Activated naive CD4-positive, alpha-beta T cell treated with anti-CD3 and anti-CD28 coated beads, Interleukin-2, amount 10 ng/mL, durations not matched to agents 5 hours and 36 hours (primary cell): Measurements from ENCODE around the gene CDK5RAP3. TPM values are rescaled to one million over a fixed set of nuclear protein-coding genes. Genes with fewer than 3 reads are reported as not detected.

ENCODE experiments used
- total RNA-seq, 2 experiments: library from RNA; stranded (reverse); gene quantifications; one replicate each; pipeline ENCODE4 v1.2.3, GENCODE V29; 2021

The CDK5RAP3 gene
- 100 to 1,000 TPM; 203 to 218 TPM for total RNA-seq

GRCh38 chr17:47970725-47971499 is at the start of gene CDK5RAP3:
TSS of gene CDK5RAP3 (plus strand) at chr17:47971113. CDS start at chr17:47971147, 34 bp downstream.

GRCh38 chr17:47941246-47942095 is 29.4 kb upstream of the CDK5RAP3 start, which contains the start of gene PNPO:
TSS of gene PNPO (plus strand) at chr17:47941571. CDS start at chr17:47941676, 105 bp downstream.

GRCh38 chr17:47957591-47958490 is 13.1 kb upstream of the CDK5RAP3 start, which contains the start of gene PRR15L:
TSS of gene PRR15L (minus strand) at chr17:47957883. CDS start at chr17:47953234, 4,649 bp downstream.

Other genes with a start within 250 kb of the CDK5RAP3 start
- gene TBX21, start 237.9 kb upstream of the CDK5RAP3 start, total RNA-seq, result 10 to 100 TPM; 10.8 to 11.8 TPM
- 10 to 100 TPM; 31.2 to 35.6 TPM for gene OSBPL7, start 149.3 kb upstream of the CDK5RAP3 start, total RNA-seq
- gene MRPL10, start 139.6 kb upstream of the CDK5RAP3 start, total RNA-seq, result 10 to 100 TPM; 42.1 to 43.2 TPM
- under 1 TPM; 0.53 to 0.63 TPM for gene LRRC46, start 139.4 kb upstream of the CDK5RAP3 start, total RNA-seq
- gene SCRN2, start 129.8 kb upstream of the CDK5RAP3 start, total RNA-seq, result 10 to 100 TPM; 29.0 to 29.7 TPM
- gene SP6, start 120.0 kb upstream of the CDK5RAP3 start, total RNA-seq, result under 1 TPM; 0.12 to 0.13 TPM
- 10 to 100 TPM; 27.7 to 27.8 TPM for gene SP2, start 74.9 kb upstream of the CDK5RAP3 start, total RNA-seq
- gene PNPO, start 29.5 kb upstream of the CDK5RAP3 start, total RNA-seq, result 10 to 100 TPM; 24.5 to 25.9 TPM
- gene PRR15L, start 13.2 kb upstream of the CDK5RAP3 start, total RNA-seq, result not detected
- 1 to 10 TPM; 4.4 to 5.9 TPM for gene COPZ2, start 66.7 kb downstream of the CDK5RAP3 start, total RNA-seq
- gene NFE2L1, start 77.2 kb downstream of the CDK5RAP3 start, total RNA-seq, result 10 to 100 TPM; 50.8 to 63.5 TPM
- gene CBX1, start 130.4 kb downstream of the CDK5RAP3 start, total RNA-seq, result 10 to 100 TPM; 51.4 to 52.8 TPM
- 10 to 100 TPM; 23.8 to 24.5 TPM for gene SNX11, start 136.7 kb downstream of the CDK5RAP3 start, total RNA-seq